Prostate gland (tissue), 2 donors: ENCODE measurements around the gene RSRC1. TPM values are rescaled to one million over a fixed set of nuclear protein-coding genes. Genes with fewer than 3 reads are reported as not detected.

ENCODE experiments used
- DNase-seq: peaks from one replicate; pipeline ENCODE4 v3.0.0-alpha.2; 2019; ENCODE audit warnings: low spot score
- H3K27ac ChIP-seq, 2 donors: fragments of 200-600 bp; sonication (generic); 2 replicates each; pipeline ENCODE4 v1.5.1; 2017 to 2019
- H3K27me3 ChIP-seq: fragments of 200-600 bp; sonication (generic); replicated peaks from 2 replicates; pipeline ENCODE4 v1.5.1; 2019; ENCODE audit not compliant: insufficient read depth
- H3K36me3 ChIP-seq, 2 donors: fragments of 200-600 bp; sonication (generic); 1 replicate in 1 of 2; 2 replicates in 1 of 2; pipeline versions ENCODE4 v1.5.1 to v1.8.1; 2017 to 2019
- H3K4me1 ChIP-seq: fragments of 200-600 bp; sonication (generic); replicated peaks from 2 replicates; pipeline ENCODE4 v1.5.1; 2019
- H3K4me3 ChIP-seq, 2 donors: fragments of 200-600 bp; sonication (generic); 2 replicates each; pipeline ENCODE4 v1.5.1; 2017 to 2019
- H3K9me3 ChIP-seq: fragments of 200-600 bp; sonication (generic); 2 replicates; pipeline ENCODE4 v1.5.1; 2017
- POLR2A ChIP-seq: fragments of 450-650 bp; IDR thresholded peaks from one replicate; pipeline ENCODE4 v1.6.1; 2016; ENCODE audit warnings: antibody characterized with exemption, mild to moderate bottlenecking
- POLR2AphosphoS5 ChIP-seq: sonication (generic); formaldehyde crosslinking; IDR thresholded peaks from one replicate; pipeline ENCODE4 v1.6.1; 2017; ENCODE audit warnings: antibody characterized with exemption
- WGBS: methylation state at CpG from one replicate; pipeline ENCODE4 v1.1.5; 2018; 5-methylcytosine and 5-hydroxymethylcytosine counted together
- intact Hi-C: fragments of 100-400 bp; cut with DNase I; formaldehyde crosslinking; loops from one replicate; pipeline ENCODE4 v1.14.2; 2022
- total RNA-seq, 2 donors: library from RNA; depleted of rRNA; stranded (reverse); fragments of >200 nt; gene quantifications; one replicate each; pipeline ENCODE4 v1.1.0, GENCODE V29; 2016
- TF ChIP-seq, protein P1 (sequence below), 4 experiments: fragments of 200-600 bp in 2 of 4; fragments of 450-650 bp in 2 of 4; sonication (generic) in 2 of 4; IDR thresholded peaks; 1 replicate in 3 of 4; 2 replicates in 1 of 4; pipeline ENCODE4 v1.5.1; 2016 to 2019; ENCODE audit warnings: antibody characterized with exemption in 4 of 4, mild to moderate bottlenecking in 2 of 4, moderate library complexity in 2 of 4

Gene RSRC1
- total RNA-seq, 2 donors from 2014 or later, result 36.5 to 50.7 TPM

GRCh38 chr3:158295771-158296170, 185.9 kb downstream of the RSRC1 start:
- TF ChIP-seq POLR2A (no peak), POLR2AphosphoS5 (no peak)
- TF ChIP-seq, protein P1, sequence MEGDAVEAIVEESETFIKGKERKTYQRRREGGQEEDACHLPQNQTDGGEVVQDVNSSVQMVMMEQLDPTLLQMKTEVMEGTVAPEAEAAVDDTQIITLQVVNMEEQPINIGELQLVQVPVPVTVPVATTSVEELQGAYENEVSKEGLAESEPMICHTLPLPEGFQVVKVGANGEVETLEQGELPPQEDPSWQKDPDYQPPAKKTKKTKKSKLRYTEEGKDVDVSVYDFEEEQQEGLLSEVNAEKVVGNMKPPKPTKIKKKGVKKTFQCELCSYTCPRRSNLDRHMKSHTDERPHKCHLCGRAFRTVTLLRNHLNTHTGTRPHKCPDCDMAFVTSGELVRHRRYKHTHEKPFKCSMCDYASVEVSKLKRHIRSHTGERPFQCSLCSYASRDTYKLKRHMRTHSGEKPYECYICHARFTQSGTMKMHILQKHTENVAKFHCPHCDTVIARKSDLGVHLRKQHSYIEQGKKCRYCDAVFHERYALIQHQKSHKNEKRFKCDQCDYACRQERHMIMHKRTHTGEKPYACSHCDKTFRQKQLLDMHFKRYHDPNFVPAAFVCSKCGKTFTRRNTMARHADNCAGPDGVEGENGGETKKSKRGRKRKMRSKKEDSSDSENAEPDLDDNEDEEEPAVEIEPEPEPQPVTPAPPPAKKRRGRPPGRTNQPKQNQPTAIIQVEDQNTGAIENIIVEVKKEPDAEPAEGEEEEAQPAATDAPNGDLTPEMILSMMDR (IDR thresholded peaks at IDR 0.05), result no peak
- H3K27me3 ChIP-seq, result no peaks in the 10 kb centered on the region
- H3K9me3 ChIP-seq, result no peaks in the 10 kb centered on the region
- intact Hi-C loops, result no loop called here
- H3K4me3 ChIP-seq, result no peak overlapping the region
- 44% methylated on average over 2 of the region's 2 CpGs for WGBS
- no peaks in the 10 kb centered on the region for H3K4me1 ChIP-seq
- no peak for DNase-seq
- no peak overlapping the region for H3K27ac ChIP-seq
- no peaks in the 10 kb centered on the region for H3K36me3 ChIP-seq

GRCh38 chr3:158297940-158298339, 188.1 kb downstream of the RSRC1 start:
- H3K27ac ChIP-seq, result no peak overlapping the region
- intact Hi-C loops, result no loop called here

DNA sequence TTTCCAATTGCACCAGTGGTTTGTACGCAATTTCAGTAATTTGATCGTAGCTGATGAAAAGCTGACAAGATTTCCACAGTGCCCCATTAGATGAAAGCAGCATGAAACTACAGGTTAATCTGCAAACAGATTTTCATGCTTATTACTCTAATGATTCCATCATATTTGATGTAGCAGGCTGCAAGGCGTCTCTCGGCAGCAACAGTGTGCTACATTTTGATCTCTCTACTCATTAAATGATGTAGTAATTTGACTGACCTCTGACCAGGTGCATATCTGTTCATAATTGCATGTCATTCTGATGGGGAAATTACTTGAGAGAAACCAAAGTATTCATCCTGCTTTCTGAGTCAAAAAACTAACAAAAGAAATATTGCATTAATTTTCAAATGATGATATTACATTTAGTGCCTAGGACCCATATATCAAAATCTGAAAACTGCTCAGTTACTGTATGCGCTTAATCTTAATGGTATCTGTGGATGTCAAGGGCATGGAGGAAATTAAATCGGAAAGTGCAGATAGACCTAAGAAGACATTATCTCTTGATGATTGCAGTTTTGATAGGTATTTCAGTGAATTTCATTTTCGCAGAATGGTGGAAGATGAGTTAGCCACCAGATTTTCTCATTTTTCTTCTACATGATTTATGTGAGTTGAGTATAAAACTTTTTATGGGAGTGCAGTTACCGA, 198.5 kb downstream of the RSRC1 start:
- Histone ChIP-seq H3K4me1 (no peaks in the 10 kb centered on the region), H3K27ac (no peak overlapping the region), H3K4me3 (no peak overlapping the region), H3K36me3 (no peaks in the 10 kb centered on the region), H3K27me3 (no peaks in the 10 kb centered on the region), H3K9me3 (no peaks in the 10 kb centered on the region)
- DNase-seq, result no peak
- intact Hi-C loops, result no loop called here
- WGBS, result 87% methylated on average over 8 of the region's 8 CpGs
- TF ChIP-seq, protein P1 (IDR thresholded peaks at IDR 0.05), result no peak
- TF ChIP-seq POLR2AphosphoS5 (no peak), POLR2A (no peak)

More at GRCh38 chr3:158297940-158298339, 188.1 kb downstream of the RSRC1 start:
- H3K9me3 ChIP-seq, result no peaks in the 10 kb centered on the region
- no peaks in the 10 kb centered on the region for H3K4me1 ChIP-seq
- no peaks in the 10 kb centered on the region for H3K27me3 ChIP-seq
- no peak overlapping the region for H3K4me3 ChIP-seq
- H3K36me3 ChIP-seq, result no peaks in the 10 kb centered on the region
- TF ChIP-seq POLR2AphosphoS5, result no peak
- no peak for TF ChIP-seq POLR2A
- no peak for DNase-seq

GRCh38 chr3:158312560-158313141, 202.8 kb downstream of the RSRC1 start:
- DNase-seq, result no peak
- intact Hi-C loops, result no loop called here
- Histone ChIP-seq H3K27me3 (no peaks in the 10 kb centered on the region), H3K9me3 (no peaks in the 10 kb centered on the region), H3K36me3 (no peaks in the 10 kb centered on the region), H3K4me1 (no peaks in the 10 kb centered on the region), H3K4me3 (no peak overlapping the region), H3K27ac (no peak overlapping the region)
- TF ChIP-seq POLR2A (no peak), POLR2AphosphoS5 (no peak)
- TF ChIP-seq, protein P1 (IDR thresholded peaks at IDR 0.05), result no peak

- Histone ChIP-seq H3K4me1 (no peaks in the 10 kb centered on the region), H3K9me3 (no peaks in the 10 kb centered on the region), H3K27me3 (no peaks in the 10 kb centered on the region), H3K27ac (no peak overlapping the region), H3K36me3 (no peaks in the 10 kb centered on the region), H3K4me3 (no peak overlapping the region)
- DNase-seq, result no peak
- TF ChIP-seq, protein P1 (IDR thresholded peaks at IDR 0.05), result peak in 1 of 4 experiments; percentile 10
- TF ChIP-seq POLR2A, result no peak
- intact Hi-C loops, result no loop called here
- 47% methylated on average over 3 of the region's 3 CpGs for WGBS
These were observed 203.5 kb downstream of the RSRC1 start for GRCh38 chr3:158313338-158313927.
